Stimulated activated CD4-positive, alpha-beta T cell treated with anti-CD3 and anti-CD28 coated beads, Interleukin-1b, Interleukin-23, amount 100 ng/mL, for 4 hours (primary cell): ENCODE measurements around the gene CES2.
A peak's percentile ranks its signal among the peaks of the same experiment; 100 is the strongest.
"Not testable (repeated sequence)": the region's sequence is repeated elsewhere in the genome, so short reads cannot be mapped to it uniquely, and the experiment has no call there.

Experiments used
- DNase-seq, 2 donors: peaks; one replicate each; pipeline ENCODE4 v3.0.0-alpha.2; 2020; ENCODE audit warnings: low read depth in 2 of 2

The CES2 gene

DNA sequence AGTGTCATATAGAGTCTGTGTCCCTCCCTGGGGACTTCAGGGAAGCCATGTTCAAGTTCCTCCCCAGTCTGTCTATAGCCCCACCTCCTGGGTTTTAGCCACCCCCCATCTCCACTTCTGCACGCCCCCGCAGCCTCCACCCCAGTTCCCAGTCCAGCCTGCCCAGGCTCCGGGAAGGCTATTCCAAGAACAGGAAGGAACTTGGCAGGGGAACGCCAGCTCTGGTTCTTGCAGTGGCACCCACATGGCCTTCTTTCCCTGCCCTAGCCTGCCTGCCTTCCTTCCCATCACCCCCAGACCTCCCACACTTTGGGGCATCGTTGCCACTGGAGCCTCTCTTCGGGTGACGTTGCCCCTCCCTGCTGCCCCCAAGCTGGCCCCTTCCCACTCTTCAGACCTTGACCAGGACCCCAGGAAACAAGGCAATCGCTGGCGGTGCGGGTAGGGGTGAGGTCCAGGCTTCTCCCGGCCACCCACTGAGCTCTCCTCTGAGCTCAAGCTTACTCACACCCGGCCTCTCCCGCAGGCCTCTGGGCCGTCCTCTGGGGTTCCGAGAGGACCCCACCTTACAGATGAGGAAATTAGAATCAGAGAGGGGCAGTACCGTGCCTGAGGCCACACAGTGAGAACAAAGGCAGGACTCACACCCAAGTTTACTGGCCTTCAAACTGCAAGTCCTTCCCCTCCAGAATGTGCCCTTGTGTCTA, 43.8 kb downstream of the CES2 start:
- no peak for DNase-seq

DNA sequence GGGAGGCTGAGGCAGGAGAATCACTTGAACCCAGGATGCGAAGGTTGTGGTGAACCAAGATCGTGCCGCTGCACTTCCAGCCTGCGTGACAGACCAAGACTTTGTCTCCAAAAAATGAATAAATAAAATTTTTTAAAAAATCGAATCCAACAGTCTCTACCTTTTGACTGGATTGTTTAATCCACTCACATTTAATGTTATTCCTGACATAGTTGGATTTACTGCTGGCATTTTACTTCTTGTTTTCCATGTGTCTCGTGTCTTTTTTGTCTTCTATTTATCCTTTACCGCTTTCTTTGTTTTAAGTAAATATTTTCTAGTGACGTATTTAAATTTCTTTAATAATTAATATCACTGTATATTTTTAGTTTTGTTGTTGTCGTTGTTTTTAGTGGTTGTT, 47.7 kb downstream of the CES2 start:
- no peak for DNase-seq

DNA sequence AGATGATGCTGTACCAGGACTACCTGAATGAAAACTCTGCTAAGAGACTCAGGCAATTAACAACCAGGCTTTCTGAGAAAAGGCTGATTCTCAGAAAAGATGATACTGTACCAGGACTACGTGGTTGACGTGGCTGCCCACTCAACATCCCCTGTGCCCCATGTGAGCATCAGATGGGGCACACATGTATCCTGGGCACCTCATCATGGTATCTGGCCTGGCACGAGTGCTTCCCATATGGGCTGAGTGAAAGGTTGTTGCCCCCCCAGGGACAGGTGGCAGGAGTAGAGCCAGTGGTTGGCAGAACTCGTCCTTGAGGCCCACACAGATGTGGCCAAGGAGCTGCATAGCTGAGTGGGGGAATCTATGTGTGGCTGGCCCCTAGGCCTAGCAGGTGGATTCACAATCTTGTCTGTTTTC, 49.6 kb downstream of the CES2 start:
- peak; percentile 47 to 52 for DNase-seq

DNA sequence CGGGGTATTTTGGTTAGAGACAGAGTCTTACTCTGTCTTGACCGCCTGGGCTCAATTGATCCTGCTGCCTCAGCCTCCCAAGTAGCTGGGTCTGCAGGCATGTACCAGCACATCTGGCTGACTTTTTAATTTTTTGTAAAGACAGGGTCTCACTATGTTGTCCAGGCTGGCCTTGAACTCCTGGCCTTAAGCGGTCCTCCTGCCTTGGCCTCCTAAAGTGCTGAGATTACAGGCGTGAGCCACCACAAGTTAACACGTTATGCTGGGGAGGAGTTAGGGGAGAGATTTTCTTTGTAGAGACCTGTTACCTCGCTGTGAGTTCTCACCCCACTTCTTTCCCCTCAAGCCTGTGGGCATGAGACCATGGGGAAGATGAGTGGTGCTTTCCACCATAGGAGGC, 51.2 kb downstream of the CES2 start:
- no peak for DNase-seq

DNA sequence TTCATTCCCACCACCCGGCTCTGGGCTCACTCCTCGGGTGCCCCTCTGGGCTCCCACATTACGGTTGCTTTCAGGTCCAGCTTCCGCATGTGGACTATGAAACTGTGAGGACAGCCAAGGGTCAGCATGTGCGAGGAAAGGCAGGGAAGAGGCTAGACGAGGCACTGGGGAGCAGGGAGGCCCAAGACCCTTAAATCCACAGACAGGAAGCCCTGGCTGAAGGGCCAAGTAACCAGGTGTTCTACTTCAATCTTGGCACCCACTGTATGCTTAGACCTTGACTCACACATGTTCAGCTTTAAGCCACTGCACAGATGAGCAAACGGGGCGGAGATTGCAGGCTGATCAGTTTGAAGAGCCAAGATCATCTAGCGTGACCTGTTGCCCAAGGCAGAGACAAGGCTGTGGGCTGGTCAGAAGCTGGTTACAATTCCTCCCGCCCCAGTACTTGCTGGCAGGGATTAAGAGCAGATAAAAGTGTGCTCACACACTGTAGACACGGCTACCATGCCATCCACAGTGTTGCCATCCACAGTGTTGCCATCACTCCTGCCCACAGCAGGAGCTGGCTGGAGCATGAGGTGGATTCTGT, 53.0 kb downstream of the CES2 start, which contains the start of gene CES4A:
Gene CES4A, plus strand, starts transcription at position 393 of the 592 bp plus-strand sequence. Its CDS starts 184 bp downstream, at position 577.
- no peak for DNase-seq

DNA sequence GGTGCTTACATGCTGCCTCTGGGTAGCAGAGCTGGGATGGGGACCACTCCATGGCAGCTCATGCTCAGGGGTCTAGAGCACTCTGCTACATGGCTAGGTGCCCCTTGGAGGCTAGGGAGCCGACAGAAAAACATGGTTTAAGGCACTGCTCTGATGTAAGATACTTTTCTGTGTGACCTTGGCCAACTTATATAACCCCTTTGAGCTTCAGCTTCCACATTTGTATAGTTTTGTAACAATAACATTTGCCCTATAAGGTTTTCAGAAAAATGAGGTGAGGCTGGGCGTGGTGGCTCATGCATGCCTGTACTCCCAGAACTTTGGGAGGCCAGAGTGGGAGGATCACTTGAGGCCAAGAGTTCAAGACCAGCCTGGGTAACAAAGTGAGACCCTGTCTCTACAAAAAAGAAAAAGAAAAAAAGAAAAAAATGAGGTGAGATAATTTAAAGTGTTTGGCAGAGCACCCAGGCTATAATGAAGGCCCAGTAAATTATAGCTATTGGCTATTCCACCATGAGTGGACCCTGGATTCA, 56.3 kb downstream of the CES2 start:
- DNase-seq, result no peak

DNA sequence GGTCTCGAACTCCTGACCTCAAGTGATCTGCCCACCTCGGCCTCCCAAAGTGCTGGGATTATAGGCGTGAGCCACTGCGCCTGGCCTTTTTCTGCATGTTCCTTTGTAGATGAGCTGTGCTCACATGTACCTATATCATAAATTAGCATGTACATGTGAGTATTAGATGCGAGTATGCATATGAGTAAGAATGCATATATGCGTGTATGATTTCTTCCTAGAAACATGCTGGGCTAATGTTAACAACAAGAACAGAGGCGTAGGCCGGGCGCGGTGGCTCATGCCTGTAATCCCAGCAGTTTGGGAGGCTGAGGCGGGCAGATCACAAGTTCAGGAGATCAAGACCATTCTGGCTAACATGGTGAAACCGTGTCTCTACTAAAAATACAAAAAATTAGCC, 58.2 kb downstream of the CES2 start:
- DNase-seq, result not testable (repeated sequence)
